Measurements from ENCODE around the gene MB.

- TF ChIP-seq CTCF (conservative IDR thresholded peaks at IDR 0.05; ENCODE audit: low read depth in 2 of 2) (no peak), EZH2 (IDR thresholded peaks at IDR 0.05; ENCODE audit: low read depth, unreplicated experiment) (no peak), POLR2AphosphoS5 (IDR thresholded peaks at IDR 0.05; ENCODE audit: low read depth) (no peak), CREB1 (CRISPR knock-in tag; IDR thresholded peaks at IDR 0.05; ENCODE audit: low read depth) (no peak), EZH2phosphoT487 (IDR thresholded peaks at IDR 0.05; ENCODE audit: unreplicated experiment) (no peak), REST (IDR thresholded peaks at IDR 0.05; ENCODE audit: unreplicated experiment) (no peak), STAT1 (IDR thresholded peaks at IDR 0.05; ENCODE audit: unreplicated experiment) (no peak), ETS1 (IDR thresholded peaks at IDR 0.05) (no peak), ZNF331 (CRISPR knock-in tag; IDR thresholded peaks at IDR 0.05; ENCODE audit: low read depth) (no peak), JUNB (IDR thresholded peaks at IDR 0.05; ENCODE audit: unreplicated experiment) (no peak), ZNF114 (CRISPR knock-in tag; IDR thresholded peaks at IDR 0.05) (no peak), ZNF462 (CRISPR knock-in tag; IDR thresholded peaks at IDR 0.05) (no peak), NANOG (IDR thresholded peaks at IDR 0.05; ENCODE audit: borderline replicate concordance) (no peak)
These were observed 16.7 kb downstream of the MB start for GRCh38 chr22:35600476-35600875.
